ENCODE data around the gene GPR68.
"Not testable (repeated sequence)": the region's sequence is repeated elsewhere in the genome, so short reads cannot be mapped to it uniquely, and the experiment has no call there.

The GPR68 gene

DNA sequence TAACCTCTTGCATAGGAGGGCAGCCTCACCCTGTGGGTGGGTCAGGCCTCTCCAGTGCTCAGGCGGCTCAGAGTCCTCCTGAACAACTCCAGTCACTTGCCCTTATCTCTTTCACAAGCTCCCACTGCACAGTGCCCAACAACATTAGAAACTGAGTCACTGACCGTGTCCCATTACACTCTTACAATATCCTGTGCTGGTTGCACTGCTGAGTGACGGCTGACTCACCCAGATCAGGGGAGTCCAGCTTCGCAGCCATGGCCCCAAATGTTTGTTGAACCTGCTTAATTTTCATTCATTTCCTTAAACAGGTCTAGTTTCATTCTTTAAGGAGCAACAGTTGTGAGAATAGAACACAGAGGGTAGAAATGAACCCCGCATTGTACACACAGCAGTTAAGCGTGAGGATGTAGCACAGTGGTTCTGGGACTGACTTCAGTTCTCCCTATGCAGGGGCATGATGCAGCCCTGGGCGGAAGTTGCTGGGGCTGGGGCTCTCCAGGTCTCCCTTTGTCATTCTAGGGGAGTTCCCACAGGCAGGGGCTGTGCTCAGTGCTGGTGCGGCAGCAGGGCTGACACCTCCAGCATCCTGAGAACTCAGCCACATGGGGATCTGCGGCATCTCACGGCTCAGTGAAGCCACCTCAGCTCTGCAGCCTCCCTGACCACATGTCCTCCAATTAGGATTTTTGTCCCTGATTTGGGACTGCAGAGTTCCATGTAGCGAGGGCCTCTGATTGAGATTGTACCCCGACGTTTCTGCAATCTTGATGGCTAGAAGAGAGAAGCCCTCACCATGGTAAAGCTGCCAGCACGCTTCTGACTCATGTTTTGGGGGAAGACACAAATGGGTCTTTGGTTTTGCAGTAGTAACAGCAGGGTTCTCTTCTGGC, 16.1 kb downstream of the GPR68 start:
- peak; percentile 68 to 71 for DNase-seq (ENCODE audit: low read depth in 2 of 2)

DNA sequence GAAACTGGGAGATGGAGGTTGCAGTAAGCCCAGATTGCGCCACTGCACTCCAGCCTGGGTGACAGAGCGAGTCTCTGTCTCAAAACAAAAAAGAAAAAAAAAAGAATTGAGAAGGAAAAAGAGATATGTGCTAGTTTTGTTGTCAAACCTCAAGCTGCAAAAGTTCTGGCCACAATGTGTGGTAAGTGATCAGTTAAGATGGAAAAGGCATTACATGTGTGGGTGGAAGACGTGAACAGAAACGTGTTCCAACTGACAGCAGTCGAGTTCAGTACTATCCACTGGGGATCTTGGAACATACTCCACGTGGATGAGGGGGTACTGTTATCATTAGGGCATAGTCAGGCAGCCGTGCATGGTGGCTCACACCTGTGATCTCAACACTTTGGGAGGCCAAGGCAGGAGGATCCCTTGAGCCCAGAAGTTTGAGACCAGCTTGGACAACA, 17.3 kb downstream of the GPR68 start:
- DNase-seq (ENCODE audit: low read depth in 2 of 2) = no peak

DNA sequence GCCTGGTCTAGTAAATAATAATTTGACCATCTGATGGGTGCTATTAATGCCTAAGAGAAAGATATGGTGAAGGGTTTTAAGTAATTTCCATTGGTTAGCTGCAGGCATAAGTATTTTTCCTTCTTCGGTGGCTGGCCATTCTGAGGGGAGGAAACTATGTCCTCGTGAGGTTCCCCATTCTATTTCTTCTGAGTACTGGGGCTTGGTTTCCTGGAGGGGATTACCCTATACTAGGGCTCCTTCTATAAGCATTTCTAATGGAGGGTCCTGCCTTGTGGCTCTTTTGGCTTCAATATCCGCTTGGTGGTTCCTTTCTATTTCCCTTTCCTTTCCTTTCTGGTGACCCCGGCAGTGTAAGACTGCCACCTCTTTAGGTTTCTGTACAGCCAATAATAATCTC, 18.1 kb downstream of the GPR68 start:
- DNase-seq (ENCODE audit: low read depth in 2 of 2) = not testable (repeated sequence)

DNA sequence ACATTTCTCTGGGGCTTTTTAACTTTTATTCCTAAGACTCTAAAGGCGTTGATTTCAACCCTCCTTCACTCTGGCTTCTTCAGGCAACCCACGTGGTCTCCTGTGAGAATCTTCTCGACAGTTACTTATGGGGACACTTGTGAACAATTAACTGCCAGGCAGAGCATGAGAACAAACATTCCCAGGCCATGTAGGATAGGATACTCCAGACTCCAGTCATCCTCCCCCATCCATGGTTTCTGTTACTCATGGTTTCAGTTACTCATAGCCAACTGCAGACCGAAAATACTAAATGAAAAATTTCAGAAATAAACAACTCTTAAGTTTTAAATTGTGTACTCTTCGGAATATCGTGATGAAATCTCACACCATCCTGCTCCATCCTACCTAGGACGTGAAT, 19.5 kb downstream of the GPR68 start:
- DNase-seq (ENCODE audit: low read depth in 2 of 2) = no peak

DNA sequence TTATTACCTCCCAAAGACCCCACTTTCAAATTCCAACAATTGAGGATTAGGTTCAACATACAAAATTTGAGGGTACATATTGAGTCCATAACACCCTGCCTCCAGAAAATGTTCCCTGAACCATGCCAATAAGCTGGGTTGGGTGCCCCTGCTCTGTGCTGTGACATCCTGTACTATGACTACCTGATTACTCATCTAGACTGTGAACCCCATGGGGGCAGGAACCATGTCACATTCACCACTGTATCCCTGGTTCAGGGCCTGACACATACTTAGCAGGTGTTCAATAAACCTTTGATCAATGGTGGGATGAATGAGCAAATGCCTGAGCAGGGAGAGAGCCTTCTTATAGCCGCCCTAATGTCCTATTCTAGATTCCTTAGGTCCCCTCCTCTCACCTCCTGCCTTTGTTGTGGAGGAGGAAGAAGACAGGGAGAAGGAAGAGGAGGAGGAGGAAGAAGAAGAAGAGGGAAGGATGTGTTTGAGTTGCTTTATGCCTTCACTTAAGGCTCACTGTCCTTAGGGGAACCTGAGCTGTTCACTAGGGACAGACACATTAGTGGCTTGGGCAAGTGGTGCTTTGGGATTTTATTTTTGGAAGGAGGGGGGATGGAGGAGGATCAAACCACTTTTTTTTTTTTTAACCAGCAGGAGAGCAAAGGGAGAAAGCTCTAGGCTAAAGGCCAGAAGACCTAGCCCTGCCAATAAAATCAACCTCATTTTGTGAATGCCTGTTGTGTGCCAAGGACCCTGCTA, 21.3 kb downstream of the GPR68 start:
- no peak for DNase-seq (ENCODE audit: low read depth in 2 of 2)

DNA sequence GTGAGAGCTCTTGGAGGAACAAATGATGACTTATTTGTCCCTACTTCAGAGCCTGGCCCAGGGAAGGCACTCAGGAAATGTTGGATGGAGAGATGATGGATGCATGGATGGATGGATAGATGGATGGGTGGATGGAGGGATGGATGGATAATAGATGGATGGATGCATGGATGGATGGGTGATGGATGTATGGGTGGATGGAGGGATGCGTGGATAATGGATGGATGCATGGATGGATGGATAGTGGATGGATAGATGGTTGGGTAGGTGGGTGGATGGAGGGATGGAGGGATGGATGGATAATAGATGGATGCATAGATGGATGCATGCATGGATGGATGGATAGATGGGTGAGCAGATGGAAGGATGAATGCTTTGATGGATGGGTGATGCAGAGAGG, 23.2 kb downstream of the GPR68 start:
- DNase-seq (ENCODE audit: low read depth in 2 of 2) = no peak

DNA sequence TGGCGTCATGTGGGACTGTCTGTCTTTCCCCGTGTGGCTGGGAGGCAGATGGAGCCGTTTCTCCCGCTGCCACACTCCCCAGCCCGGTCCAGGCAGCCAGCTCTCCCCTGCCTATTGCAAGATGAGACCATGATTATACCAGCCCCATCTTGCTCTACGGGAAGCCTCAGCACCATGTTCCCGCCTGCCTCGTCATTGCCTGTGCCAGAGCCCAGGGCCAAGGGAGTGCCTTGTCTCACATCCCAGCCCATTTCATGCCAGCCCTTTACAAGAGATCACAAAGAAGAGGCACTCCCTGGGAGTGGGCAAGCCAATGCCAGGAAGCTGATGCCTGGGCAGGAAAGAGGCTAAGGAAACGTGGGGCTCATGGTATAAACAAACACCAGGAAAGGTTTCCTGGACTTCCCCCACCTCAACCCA, 23.9 kb downstream of the GPR68 start:
- DNase-seq (ENCODE audit: low read depth in 2 of 2) = no peak

DNA sequence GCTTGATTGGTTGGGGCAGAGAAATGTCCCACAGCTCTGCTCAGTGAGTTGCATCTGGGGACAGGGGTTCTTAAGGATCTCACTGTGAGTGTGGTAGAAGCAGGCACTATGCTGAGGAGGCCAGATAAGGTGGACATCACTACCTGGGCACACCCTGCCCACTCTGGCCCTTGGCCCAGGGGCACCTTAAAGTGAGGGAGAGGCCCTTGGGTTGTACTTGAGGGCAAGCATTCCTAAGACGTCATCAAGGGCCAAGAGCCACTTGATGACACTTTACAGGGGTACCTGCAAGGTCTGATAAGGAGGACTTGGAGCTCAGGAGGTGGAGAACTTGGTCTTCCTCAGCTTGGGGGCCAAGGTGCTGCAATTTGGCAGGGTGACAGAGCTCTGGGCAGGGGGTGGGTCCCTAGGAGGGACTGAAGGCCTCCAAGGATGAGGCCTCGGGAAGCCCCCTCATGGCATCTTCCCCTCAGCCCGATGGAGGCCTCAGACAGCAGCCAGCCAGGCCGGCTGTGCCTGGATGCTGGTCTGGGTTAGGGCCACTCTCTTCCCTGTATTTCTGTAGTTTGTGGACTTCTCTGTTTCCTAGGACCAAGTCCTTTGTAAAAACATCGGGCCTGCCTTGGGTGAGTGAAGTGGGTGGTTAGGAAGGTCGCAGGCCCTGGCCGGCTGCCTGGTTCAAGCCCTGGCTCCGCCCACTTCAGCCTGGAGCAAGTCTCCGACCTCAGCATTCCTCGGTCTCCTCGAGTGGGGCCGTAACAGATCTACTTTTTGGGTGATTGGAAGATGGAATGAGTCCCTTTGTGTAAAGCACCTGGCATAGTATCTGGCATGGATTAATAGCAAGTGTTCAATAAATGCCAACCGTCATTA, 24.8 kb downstream of the GPR68 start:
- DNase-seq (ENCODE audit: low read depth in 2 of 2) = no peak

DNA sequence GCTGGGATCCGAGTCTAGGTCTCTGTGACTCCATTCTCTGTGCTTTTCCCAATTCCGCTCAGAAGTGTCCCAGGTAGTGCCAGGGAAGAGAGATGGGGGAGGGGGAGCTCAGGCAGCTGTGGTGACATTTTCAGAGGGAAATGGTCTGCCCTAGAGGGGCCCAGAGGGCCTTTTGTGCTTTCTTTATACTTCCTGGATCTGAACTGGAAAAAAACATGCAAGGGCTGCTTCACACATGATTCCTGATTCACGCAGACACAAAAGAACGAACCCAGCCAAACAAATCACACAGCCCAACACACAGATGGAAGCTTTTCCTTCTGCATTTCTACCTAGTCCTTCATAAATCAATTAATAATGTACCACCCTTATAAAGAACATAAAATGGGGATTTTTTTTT, 26.5 kb downstream of the GPR68 start:
- DNase-seq (ENCODE audit: low read depth in 2 of 2) = no peak

DNA sequence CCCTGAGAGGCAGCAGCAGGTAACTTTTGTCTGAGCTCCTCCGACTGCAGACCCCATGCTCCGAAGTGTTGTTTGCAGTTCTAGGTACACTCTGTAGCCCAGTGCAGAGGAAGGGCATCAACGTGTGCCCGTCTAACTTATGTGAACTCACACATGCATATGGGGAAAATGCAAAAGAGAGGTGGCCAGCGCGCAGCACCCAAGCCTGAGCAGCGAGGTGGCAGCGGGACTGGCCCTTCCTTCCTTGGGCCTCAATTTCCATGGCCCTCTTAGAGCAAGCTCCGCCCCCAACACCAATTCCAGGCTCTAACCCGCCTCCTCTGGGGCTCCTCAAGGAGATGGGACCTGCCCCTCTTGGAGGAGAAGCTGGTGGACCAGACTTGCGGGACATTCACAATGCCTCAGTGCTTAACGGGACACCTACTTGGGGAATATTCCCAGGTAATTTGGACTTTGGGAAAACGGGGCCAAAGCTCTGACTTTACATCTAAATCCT, 27.7 kb downstream of the GPR68 start:
- DNase-seq (ENCODE audit: low read depth in 2 of 2) = no peak

DNA sequence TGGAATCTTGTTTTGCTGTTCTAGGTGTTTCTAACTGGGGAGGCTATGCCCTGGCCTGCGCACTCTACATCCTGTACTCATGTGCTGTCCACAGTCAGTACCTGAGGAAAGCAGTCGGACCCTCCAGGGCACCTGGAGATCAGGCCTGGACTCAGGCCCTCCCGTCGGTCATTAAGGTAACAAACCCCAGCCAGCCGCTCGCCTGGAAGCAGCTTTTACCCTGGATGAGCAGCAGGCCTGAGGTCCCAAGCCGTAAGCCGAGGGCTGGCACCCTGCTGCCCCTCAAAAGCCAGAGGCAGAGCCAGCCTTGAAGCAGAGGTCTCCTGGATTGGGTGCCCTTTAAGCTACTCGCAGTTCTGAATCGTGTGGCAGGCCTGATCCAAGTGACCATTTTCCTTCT, 29.1 kb downstream of the GPR68 start:
- no peak for DNase-seq (ENCODE audit: low read depth in 2 of 2)

DNA sequence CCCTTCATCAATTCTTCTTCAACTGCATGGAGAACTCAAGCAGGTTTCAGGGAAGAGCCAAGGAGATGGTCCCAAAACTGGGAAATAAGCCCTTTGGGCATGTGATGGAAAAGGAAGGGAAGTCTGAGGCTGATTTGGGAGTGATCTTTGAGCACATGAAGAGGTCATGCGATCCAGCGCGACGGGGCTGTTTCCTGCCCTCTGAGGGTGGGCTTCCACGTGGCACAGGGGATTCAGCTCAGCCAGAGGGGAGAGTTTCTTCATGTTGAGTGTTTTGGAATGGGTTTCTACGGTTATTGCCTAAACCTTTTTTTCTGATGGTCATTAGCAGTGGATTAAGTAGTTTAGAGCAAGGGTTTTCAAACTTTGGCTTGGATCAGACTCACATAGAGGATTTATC, 30.2 kb downstream of the GPR68 start:
- no peak for DNase-seq (ENCODE audit: low read depth in 2 of 2)

DNA sequence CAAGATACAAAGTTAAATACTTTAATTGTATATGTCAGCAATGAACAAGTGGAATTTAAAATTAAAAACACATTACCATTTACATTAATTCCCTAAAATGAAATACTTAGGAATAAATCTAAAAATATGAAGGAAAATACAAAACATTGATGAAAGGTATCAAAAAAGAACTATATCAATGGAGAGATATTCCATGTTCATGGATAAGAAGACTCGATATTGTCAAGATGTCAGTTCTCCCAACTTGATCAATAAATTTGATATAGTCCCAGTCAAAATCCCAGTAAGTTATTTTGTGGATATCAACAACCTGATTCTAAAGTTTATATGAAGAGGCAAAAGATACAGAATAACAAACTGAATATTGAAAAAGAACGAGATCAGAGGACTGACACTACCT, 33.5 kb downstream of the GPR68 start:
- DNase-seq (ENCODE audit: low read depth in 2 of 2) = no peak

DNA sequence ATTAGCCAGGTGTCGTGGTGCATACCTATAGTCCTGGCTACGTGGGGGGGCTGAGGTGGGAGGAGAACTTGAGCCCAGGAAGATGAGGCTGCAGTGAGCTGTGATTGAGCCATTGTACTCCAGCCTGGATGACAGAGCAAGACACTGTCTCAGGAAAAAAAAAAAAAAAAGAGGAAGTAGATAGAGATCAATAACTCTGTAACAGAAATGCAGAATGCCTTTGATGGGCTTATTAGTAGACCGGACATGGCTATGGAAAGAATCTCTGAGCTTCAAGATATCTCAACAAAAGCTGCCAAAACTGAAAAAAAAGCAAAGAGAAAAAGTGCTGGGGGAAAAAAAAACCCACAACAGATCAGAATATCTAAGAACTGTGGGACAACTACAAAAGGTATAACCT, 37.5 kb downstream of the GPR68 start:
- no peak for DNase-seq (ENCODE audit: low read depth in 2 of 2)

DNA sequence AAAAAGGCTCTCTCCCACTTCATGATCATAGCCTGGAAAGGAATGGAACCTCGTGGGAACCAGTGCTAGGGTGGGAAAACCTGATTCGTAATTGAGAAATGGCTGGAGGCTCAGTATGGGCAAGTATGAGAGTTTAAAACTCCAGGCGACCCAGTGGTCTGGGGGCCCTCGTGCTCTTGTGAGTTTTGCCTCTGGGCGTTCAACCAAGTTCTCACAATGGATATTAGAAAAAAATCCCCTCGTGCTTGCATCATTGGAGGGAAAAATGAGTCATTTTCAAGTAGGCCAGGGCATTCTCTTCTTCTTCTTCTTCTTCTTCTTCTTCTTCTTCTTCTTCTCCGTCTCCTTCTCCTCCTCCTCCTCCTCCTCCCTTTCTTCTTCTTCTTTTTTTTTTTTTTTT, 39.0 kb downstream of the GPR68 start:
- no peak for DNase-seq (ENCODE audit: low read depth in 2 of 2)

DNA sequence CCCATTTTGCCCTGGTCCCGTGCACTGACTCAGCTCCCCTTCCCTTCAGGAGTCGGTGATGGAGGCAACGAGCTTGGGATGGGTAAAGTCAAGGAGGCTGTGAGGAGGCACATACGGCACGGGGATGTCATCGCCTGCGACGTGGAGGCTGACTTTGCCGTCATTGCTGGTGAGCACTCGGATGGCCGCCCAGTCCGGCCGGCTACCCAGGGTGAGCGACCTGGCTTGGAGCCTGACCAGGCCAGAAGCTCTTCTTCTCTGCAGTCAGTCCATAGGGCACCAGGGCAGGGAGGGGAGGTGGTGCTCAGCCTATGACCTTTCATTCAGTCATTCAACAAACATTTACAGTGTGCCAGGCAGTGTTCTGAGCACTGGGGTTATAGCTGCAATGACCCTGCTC, 39.8 kb downstream of the GPR68 start:
- no peak for DNase-seq (ENCODE audit: low read depth in 2 of 2)

DNA sequence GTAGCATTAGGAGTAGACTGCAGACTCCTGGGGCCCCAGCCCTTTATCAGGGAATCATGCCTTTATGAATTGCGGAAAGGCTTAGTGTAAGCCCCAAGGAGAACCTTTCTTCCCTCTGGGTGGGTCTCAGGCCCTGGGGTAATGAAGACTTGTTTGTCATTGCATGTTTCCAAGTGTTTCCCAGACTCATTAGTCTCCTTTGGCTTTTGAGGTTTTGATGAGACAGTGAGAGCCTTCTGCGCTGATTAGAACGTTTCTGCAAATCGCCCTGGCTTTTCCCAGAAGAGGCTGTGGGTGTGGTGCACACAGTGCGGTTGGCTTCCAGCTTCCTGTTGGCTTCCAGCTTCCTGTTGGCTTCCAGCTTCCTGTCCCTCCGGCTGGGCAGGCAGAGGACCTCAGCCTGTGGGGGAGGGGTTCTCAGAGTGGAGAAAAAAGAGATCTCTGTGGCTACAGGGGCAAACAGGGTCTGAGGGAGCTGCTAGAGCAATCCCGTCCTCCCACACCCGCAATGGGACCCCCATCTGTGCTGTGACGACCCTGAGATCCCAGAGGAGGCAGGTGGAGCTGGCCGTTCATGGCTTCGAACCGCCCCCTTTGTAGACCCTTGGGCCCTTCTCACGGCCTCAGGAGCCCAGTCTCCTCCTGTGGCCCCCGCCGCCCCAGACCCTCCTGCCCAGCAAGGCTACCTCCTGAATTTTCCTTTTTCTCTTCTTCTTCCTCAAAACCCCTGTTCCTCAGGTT, 42.1 kb downstream of the GPR68 start:
- DNase-seq (ENCODE audit: low read depth in 2 of 2) = no peak

DNA sequence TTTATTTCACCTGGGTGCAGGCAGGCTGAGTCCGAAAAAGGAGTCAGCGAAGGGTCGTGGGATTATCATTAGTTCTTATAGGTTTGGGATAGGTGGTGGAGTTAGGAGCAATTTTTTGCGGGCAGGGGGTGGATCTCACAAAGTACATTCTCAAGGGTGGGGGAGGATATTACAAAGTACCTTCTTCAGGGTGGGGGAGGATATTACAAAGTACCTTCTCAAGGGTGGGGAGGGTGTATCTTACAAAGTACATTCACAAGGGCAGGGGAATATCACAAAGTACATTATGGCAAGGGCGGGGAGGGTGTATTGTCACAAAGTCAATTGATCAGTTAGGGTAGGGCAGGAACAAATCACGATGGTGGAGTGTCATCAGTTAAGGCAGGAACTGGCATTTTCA, 43.7 kb downstream of the GPR68 start:
- not testable (repeated sequence) for DNase-seq (ENCODE audit: low read depth in 2 of 2)

DNA sequence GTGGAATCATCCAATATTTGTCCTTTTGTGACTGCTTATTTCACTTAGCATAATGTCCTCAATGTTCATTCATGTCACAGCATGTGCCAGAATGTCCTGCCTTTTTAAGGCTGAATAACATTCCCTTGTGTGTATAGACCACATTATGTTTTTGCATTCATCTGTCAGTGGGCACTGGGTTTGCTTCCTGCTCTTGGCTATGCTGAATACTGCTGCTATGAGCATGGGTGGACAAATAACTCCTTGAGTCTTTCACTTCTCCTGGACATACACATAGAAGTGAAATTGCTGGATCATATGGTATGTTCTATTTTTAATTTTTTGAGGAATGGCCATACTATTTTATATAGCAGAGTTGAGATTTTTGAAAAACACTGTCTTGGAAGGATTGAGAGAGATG, 46.9 kb downstream of the GPR68 start:
- no peak for DNase-seq (ENCODE audit: low read depth in 2 of 2)

DNA sequence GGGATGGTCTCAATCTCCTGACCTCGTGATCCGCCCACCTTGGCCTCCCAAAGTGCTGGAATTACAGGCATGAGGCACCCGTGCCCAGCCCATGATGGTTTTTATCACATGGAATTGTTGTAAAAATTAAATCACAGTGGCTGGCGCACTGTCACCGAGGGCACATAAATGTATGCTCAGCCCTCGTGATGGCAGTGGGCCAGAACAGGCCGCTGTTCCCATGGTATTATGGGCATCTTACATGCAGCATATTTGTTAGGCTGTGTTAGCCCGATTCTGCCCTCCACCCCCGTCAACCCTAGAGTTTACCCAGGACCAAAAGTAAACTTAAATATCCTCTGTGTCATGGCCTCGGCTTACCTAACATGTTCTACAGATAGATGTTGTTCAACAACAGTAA, 48.6 kb downstream of the GPR68 start:
- no peak for DNase-seq (ENCODE audit: low read depth in 2 of 2)

DNA sequence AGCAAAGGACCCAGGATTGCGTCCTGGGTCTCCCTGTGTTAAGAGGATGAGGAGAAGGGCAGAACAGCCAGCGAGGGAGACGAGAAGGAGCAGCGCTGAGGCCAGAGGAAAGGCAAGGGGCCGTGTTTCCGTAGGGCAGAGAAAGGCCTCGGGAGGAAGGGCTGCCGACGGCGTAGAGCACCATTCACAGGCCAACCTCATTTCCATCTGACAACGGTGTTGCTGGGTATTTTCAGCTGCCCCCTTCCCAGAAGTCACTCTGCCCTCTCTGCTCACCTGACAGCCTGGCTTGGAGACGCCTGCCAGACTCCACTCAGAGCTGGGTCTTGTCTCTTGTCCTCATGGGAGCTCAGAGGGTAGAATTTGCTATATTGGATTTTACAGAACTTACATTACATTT, 51.4 kb downstream of the GPR68 start:
- DNase-seq (ENCODE audit: low read depth in 2 of 2) = no peak

All from stimulated activated CD4-positive, alpha-beta T cell treated with anti-CD3 and anti-CD28 coated beads, Interleukin-1b, Interleukin-23, amount 100 ng/mL, for 4 hours (primary cell).